ENCODE measurements around the gene UAP1L1. TPM values are rescaled to one million over a fixed set of nuclear protein-coding genes. Genes with fewer than 3 reads are reported as not detected.
A peak's percentile ranks its signal among the peaks of the same experiment; 100 is the strongest.

The UAP1L1 gene
- total RNA-seq, 2 donors from 2014 or later: 15.2 to 20.5 TPM

DNA sequence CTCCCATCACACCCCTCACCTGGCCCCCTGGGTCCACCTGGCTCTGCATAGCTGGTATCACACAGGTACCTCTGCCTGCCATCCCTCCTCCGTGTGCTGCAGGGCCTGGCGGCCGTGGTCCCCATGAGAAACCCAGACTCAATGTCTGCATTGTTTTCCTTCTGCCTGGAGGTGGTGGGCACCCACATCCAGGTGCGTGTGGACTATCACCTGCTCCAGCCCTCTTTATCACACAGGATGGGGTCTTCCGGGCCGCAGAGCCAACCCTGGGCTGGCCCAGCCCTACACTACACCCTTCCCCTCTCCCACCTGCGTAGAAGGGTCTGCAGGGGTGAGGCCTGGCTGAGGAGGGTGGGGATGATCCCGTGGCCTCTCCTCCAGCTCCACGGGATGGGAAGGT, 38.4 kb upstream of the UAP1L1 start:
- intact Hi-C loops (cut with DNase I): loop anchor here in 1 of 2 donors (10.0 kb wide), 1 partner anchor 194 kb away; the partner anchor contains the start of genes AJM1 and PHPT1
- DNase-seq (ENCODE audit: low spot score): no peak

GRCh38 chr9:137039611-137040366, 37.5 kb upstream of the UAP1L1 start:
- no peak for DNase-seq (ENCODE audit: low spot score)
- intact Hi-C loops (cut with DNase I): loop anchor here in 1 of 2 donors (10.0 kb wide), 1 partner anchor 195 kb away; the partner anchor contains the start of genes AJM1 and PHPT1

DNA sequence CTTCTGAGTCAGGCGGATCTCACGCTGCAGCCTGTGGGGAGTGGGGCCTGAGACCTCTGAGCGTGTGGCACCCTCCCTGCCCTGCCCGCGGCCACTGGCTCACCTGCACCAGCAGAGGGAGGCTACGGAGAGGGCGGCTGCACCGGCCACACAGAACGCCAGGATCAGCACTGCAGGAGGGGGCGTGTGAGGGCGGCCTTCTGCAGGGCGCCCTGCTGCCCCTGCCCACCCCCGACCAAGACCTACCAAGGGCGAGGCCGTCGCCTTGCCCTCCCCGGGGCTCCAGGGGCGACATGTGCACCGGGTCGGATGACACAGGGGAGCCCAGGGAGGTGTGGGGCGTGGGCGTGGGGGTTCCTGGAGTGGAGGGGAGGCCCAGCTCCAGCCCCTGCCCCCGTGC, 36.7 kb upstream of the UAP1L1 start:
- no peak for DNase-seq (ENCODE audit: low spot score)
- intact Hi-C loops (cut with DNase I): no loop called here

GRCh38 chr9:137041124-137041523, 36.2 kb upstream of the UAP1L1 start:
- intact Hi-C loops (cut with DNase I): no loop called here
- DNase-seq (ENCODE audit: low spot score): no peak

DNA sequence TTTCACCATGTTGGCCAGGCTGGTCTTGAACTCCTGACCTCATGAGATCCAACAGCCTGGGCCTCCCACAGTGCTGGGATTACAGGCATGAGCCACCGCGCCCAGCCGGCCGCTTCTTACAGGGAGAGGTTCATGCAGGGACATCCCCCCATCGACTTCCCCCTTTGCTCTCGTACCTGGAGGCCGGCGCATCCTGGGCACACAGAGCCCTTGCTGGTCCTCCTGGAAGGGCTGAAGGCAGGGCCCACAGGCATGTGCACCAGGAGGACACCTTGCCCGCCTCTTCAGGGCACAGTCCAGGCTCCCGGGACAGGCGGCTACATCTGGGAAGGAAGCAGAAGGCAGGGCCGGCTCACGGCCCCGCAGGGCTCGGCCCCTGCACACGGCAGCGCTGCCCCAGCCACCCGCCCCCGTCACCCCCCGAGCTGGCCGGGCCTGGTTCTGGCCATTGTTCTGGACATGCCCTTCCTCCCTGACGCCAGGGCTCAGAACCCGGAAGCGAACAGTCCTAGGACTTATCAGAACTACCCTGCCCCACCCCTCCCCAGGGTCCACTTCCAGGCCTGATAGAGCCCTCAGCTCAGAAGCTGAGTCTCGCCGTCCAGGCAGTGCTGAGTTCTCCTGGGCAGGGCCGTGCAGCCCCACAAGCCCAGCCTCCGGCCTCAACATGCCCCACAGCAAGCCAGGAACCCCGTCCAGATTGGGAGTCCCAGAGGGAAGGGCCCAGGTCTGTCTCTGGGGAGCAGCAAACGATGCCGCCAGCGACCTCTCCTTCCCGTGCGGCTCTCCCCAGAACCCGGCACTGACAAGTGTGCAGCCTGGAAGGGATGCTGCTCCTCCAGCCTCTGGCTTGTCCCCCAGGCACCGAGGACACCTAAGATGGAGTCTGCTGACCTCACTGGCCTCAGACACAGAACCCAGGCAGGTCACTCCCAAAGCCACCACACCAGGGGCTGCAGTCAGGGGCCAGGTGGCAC, 34.3 kb upstream of the UAP1L1 start:
- intact Hi-C loops (cut with DNase I): no loop called here
- no peak for DNase-seq (ENCODE audit: low spot score)

- intact Hi-C loops (cut with DNase I): no loop called here
These were observed 33.3 kb upstream of the UAP1L1 start for GRCh38 chr9:137044037-137044436.

DNA sequence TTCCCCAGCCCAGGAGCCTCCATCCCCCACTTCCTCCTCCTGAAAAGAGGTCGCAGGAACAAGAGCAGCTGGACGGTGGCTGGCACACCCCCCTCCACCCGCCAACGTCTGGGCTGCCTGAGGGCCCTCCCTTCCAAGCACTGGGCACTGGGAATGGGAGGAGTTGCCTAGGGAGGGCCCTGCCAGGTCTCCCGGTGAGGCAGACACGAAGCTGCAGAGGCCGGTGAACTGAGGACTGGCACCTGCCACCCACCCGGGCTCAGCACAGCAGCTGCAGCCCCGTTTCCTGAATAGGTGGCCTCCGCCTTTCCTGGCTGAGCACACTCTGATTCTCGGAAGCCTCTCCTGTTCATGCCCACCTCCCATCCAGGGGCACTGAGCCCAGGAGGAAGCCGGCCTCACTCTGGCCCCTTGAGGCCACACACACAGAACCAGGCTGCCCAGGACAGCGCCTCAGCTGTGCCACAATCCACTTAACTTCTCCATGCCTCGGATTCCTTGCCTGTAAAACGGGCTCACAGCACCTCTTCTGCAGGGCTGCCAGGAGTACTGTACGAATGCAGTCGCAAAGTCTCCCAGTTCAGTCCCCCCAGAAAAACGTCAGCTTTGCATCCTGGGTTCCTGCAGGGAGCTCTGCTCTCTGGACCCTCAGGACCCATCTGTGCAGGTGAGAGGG, 32.7 kb upstream of the UAP1L1 start:
- intact Hi-C loops (cut with DNase I): no loop called here

More at GRCh38 chr9:137044037-137044436, 33.3 kb upstream of the UAP1L1 start:
- DNase-seq (ENCODE audit: low spot score): no peak

GRCh38 chr9:137045294-137046087, 31.8 kb upstream of the UAP1L1 start:
- no peak for DNase-seq (ENCODE audit: low spot score)
- intact Hi-C loops (cut with DNase I): no loop called here

More for the DNA sequence above, 32.7 kb upstream of the UAP1L1 start:
- DNase-seq (ENCODE audit: low spot score): no peak

GRCh38 chr9:137046088-137046787, 31.1 kb upstream of the UAP1L1 start, which contains the start of gene NPDC1:
NPDC1 (minus strand) TSS chr9:137046177; CDS start chr9:137045989, 188 bp downstream.
- DNase-seq (ENCODE audit: low spot score): peak; percentile 93
- intact Hi-C loops (cut with DNase I): no loop called here

- no peak for DNase-seq (ENCODE audit: low spot score)
- intact Hi-C loops (cut with DNase I): no loop called here
These were observed 28.4 kb upstream of the UAP1L1 start for GRCh38 chr9:137048655-137049543.

- intact Hi-C loops (cut with DNase I): loop anchor here in 1 of 2 donors (5.0 kb wide), 1 partner anchor 398 kb away; no protein-coding TSS in a partner anchor
- no peak for DNase-seq (ENCODE audit: low spot score)
These were observed 27.5 kb upstream of the UAP1L1 start for GRCh38 chr9:137049544-137050449.

DNA sequence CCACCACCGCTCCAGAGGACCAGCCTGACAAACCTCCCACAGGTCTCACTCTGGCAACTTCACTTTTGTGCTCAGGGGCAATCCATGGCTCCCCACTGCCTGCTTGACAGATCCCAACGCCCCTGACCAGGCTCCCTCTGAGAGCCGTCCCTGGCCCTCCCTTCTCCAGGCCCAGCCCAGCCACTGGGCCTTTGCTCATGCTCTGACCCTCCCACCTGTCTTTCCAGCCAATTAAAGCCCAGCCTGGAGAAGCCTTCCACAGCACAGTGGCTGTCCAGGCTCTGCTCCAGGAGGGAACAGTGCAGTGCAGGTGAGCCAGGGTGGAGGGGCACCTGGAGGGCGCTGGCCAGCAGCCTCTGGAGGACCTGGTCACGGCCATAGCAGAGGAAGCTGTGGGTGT, 26.7 kb upstream of the UAP1L1 start:
- intact Hi-C loops (cut with DNase I): loop anchor here in 1 of 2 donors (5.0 kb wide), 1 partner anchor 397 kb away; no protein-coding TSS in a partner anchor
- no peak for DNase-seq (ENCODE audit: low spot score)

DNA sequence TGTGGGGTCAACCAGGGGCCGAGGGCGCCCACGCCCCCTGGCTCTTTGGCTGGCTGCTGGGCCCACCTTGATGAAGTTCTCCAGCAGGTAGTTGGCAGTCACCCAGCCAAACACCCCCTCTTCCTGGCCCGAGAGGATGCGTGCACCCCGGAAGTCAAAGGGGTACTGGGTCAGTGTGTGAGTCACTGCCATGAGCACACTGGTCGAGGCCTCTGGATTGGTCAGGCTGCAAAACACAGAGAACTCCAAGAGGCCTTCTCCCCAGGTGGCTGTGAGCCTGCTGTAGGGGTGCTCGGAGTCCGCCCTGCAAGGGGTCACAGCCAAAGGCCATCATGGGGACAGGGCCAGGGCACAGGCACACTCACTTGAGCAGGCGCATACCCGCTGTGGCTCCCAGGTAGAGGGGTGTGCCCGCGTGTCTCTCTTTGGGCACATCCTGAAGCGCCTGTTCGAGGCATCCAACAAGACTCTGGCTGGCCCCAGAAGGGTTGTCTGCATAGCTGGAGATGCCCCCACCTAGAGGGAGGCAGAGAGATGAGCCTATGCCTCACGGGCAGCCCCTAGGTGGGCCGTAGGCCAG, 26.1 kb upstream of the UAP1L1 start:
- no peak for DNase-seq (ENCODE audit: low spot score)
- intact Hi-C loops (cut with DNase I): loop anchor here in 1 of 2 donors (5.0 kb wide), 1 partner anchor 396 kb away; no protein-coding TSS in a partner anchor

DNA sequence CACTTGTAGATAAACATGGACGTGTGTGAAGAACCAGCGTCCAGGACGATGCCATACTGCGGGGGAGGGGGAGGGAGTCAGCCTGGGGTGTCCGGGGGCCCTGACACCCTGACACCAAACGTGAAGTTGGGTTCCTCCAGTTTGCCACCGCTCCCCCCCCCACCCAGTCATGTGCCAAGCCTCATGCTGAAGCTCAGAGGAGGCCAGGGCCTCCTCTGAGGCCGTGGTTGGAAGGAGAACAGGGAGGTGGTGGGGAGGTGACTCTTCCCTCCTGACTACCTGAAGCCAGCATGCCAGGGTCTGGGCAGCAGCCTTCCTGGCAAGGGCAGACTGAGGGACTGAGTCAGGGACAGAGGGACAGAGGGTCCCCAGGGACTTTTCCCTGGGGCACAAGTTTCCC, 25.0 kb upstream of the UAP1L1 start:
- DNase-seq (ENCODE audit: low spot score): no peak
- intact Hi-C loops (cut with DNase I): loop anchor here in 1 of 2 donors (5.0 kb wide), 1 partner anchor 395 kb away; no protein-coding TSS in a partner anchor
